ENCODE results near the gene CSF1R. TPM values are rescaled to one million over a fixed set of nuclear protein-coding genes. Genes with fewer than 3 reads are reported as not detected.

CSF1R gene
- total RNA-seq, 1 experiment from 2014 or later = not detected

DNA sequence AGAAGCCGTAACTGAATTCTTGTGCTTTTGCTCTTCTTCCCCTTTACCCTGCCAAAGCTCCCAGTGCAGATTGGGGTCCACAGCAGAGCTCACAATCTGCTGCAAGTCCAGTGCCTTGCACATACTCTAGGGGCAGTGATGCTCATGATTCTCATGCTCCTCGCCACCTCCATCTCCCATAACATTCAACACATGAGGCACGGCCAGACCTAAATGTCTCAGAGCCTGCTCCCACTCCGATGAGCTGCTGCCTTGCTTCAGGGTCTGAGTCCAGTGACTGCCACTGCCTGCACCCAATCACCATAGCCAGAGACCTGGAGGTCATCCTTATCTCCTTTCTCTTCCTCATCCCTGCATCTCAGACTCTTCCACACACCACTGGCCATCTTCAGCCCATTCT lies 10.5 kb downstream of the CSF1R start:
- H3K27ac ChIP-seq (ENCODE audit: low read depth, low read length, poor library complexity, severe bottlenecking) = no peak overlapping the region
- ChIA-PET POLR2A (ENCODE audit: low non-redundant PET) (no interaction called here), CTCF (no interaction called here)
- DNase-seq (ENCODE audit: low spot score) = no peak
- intact Hi-C loops (cut with micrococcal nuclease; ENCODE audit: unreplicated experiment) = no loop called here
- H3K36me3 ChIP-seq (ENCODE audit: insufficient read depth, low read length, poor library complexity, severe bottlenecking) = no peaks in the 10 kb centered on the region
- H3K9me3 ChIP-seq (ENCODE audit: low read depth, low read length, poor library complexity, severe bottlenecking) = no peaks in the 10 kb centered on the region
- H3K27me3 ChIP-seq (replicated peaks; ENCODE audit: insufficient read depth, low read depth, low read length, poor library complexity) = no peaks in the 10 kb centered on the region
- no peak for TF ChIP-seq EZH2 (IDR thresholded peaks at IDR 0.05; ENCODE audit: borderline replicate concordance, low read depth, low read length, poor library complexity, severe bottlenecking)
- TF ChIP-seq, protein P1, sequence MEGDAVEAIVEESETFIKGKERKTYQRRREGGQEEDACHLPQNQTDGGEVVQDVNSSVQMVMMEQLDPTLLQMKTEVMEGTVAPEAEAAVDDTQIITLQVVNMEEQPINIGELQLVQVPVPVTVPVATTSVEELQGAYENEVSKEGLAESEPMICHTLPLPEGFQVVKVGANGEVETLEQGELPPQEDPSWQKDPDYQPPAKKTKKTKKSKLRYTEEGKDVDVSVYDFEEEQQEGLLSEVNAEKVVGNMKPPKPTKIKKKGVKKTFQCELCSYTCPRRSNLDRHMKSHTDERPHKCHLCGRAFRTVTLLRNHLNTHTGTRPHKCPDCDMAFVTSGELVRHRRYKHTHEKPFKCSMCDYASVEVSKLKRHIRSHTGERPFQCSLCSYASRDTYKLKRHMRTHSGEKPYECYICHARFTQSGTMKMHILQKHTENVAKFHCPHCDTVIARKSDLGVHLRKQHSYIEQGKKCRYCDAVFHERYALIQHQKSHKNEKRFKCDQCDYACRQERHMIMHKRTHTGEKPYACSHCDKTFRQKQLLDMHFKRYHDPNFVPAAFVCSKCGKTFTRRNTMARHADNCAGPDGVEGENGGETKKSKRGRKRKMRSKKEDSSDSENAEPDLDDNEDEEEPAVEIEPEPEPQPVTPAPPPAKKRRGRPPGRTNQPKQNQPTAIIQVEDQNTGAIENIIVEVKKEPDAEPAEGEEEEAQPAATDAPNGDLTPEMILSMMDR (conservative IDR thresholded peaks at IDR 0.05; ENCODE audit: low read depth, low read length) = no peak
- BruUV-seq (replicated peaks) = no TSS peak
- no peak overlapping the region for H3K4me3 ChIP-seq (ENCODE audit: low read depth, low read length, poor library complexity, severe bottlenecking)
- H3K4me1 ChIP-seq (ENCODE audit: insufficient read depth, low read length, poor library complexity, severe bottlenecking) = no peaks in the 10 kb centered on the region

DNA sequence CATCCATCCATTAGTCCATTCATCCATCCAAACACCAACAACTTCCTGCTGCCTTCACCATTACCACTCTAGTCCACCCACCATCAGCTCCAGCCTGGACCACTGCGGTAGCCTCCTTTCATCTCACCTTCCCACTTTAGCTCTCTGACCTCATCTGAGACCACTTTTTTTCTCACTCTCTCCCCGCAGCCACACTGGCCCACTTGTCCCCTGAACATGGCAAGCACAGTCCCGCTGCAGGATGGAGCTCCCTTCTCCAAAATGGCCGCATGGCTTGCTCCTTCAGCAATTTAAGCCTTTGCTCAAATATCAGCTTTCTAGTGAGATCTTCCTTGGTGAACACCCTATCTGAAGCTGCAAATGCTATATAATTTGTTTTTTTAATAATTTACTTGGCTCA lies 11.1 kb downstream of the CSF1R start:
- Histone ChIP-seq H3K4me1 (ENCODE audit: insufficient read depth, low read length, poor library complexity, severe bottlenecking) (no peaks in the 10 kb centered on the region), H3K4me3 (ENCODE audit: low read depth, low read length, poor library complexity, severe bottlenecking) (no peak overlapping the region), H3K27ac (ENCODE audit: low read depth, low read length, poor library complexity, severe bottlenecking) (no peak overlapping the region), H3K9me3 (ENCODE audit: low read depth, low read length, poor library complexity, severe bottlenecking) (no peaks in the 10 kb centered on the region), H3K36me3 (ENCODE audit: insufficient read depth, low read length, poor library complexity, severe bottlenecking) (no peaks in the 10 kb centered on the region), H3K27me3 (replicated peaks; ENCODE audit: insufficient read depth, low read depth, low read length, poor library complexity) (no peaks in the 10 kb centered on the region)
- TF ChIP-seq, protein P1 (conservative IDR thresholded peaks at IDR 0.05; ENCODE audit: low read depth, low read length) = no peak
- TF ChIP-seq EZH2 (IDR thresholded peaks at IDR 0.05; ENCODE audit: borderline replicate concordance, low read depth, low read length, poor library complexity, severe bottlenecking) = no peak
- ChIA-PET POLR2A (ENCODE audit: low non-redundant PET) (no interaction called here), CTCF (no interaction called here)
- BruUV-seq (replicated peaks) = no TSS peak
- no peak for DNase-seq (ENCODE audit: low spot score)
- intact Hi-C loops (cut with micrococcal nuclease; ENCODE audit: unreplicated experiment) = no loop called here

DNA sequence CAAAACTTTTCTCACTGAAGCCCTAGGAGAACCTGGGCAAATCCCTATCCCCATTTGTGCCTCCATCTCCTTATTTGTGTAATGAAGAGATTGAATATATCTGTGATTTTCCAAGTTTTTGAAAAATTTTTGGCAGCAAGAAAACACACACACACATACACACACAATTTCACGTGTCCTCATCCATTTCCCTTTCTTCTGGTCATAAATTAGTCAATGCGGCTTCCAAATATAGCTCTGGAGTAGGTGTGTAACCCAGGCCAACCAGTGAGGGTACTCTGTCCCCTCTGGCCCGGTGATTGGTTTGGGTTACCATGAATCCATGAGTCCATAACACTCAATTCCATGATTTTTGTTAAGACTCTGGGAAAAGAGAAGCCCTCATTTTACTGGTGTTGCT lies 12.7 kb downstream of the CSF1R start:
- Histone ChIP-seq H3K4me1 (ENCODE audit: insufficient read depth, low read length, poor library complexity, severe bottlenecking) (no peaks in the 10 kb centered on the region), H3K4me3 (ENCODE audit: low read depth, low read length, poor library complexity, severe bottlenecking) (no peak overlapping the region), H3K27me3 (replicated peaks; ENCODE audit: insufficient read depth, low read depth, low read length, poor library complexity) (no peaks in the 10 kb centered on the region), H3K27ac (ENCODE audit: low read depth, low read length, poor library complexity, severe bottlenecking) (no peak overlapping the region), H3K36me3 (ENCODE audit: insufficient read depth, low read length, poor library complexity, severe bottlenecking) (no peaks in the 10 kb centered on the region), H3K9me3 (ENCODE audit: low read depth, low read length, poor library complexity, severe bottlenecking) (no peaks in the 10 kb centered on the region)
- POLR2A ChIA-PET (ENCODE audit: low non-redundant PET) = no interaction called here
- no peak for DNase-seq (ENCODE audit: low spot score)
- no peak for TF ChIP-seq EZH2 (IDR thresholded peaks at IDR 0.05; ENCODE audit: borderline replicate concordance, low read depth, low read length, poor library complexity, severe bottlenecking)
- TF ChIP-seq, protein P1 (conservative IDR thresholded peaks at IDR 0.05; ENCODE audit: low read depth, low read length) = no peak
- intact Hi-C loops (cut with micrococcal nuclease; ENCODE audit: unreplicated experiment) = no loop called here
- BruUV-seq (replicated peaks) = no TSS peak
- CTCF ChIA-PET = no interaction called here
